Activated CD4-positive, CD25-positive, alpha-beta regulatory T cell treated with anti-CD3 and anti-CD28 coated beads, Interleukin-2, amount 50 U/mL, for 72 hours (primary cell): ENCODE results near the gene RNF126.
A peak's percentile ranks its signal among the peaks of the same experiment; 100 is the strongest.
"Not testable (repeated sequence)": the region's sequence is repeated elsewhere in the genome, so short reads cannot be mapped to it uniquely, and the experiment has no call there.

Source experiments
- DNase-seq: peaks from one replicate; pipeline ENCODE4 v3.0.0; 2021

RNF126 gene

DNA sequence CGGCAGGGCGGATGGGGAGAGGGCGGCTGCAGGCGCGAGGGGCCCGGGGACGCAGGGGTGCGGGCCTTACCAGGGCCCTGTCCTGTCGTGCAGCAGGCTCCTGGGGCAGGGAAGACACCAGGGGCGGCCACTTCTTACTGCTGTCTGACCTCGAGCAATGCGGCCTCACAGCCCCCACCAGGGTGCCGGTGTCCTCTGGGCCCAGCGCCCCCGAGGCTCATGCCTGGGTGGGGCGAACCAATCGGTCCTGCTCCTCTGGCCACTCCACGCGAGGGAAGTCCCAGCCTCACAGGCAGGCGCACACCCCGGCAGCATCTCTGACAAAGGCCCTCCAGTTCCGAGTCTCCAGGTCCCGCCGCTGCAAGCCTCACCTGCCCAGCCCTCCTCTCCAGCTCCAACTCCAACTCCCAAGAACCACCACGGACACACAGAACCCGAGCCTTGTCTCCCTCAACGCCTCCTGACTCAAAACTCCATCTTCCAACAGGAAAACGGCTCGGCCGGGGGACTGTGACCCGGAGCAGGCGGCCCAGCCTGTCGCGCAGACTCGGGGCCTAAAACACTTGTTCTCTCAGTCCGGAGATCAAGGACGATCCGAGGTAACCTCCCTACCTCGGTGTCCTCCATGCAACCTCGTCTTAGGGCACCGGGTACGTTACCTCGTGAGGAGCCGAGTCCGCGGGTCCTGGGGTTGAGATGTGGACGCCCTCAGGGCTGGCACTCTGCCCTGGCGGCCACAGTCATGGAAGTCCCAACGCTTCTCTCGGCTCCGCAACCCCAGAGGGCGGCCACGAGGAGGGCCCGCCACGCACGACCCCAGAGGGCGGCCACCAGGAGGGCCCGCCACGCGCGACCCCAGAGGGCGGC is 16.9 kb downstream of the RNF126 start:
- no peak for DNase-seq

DNA sequence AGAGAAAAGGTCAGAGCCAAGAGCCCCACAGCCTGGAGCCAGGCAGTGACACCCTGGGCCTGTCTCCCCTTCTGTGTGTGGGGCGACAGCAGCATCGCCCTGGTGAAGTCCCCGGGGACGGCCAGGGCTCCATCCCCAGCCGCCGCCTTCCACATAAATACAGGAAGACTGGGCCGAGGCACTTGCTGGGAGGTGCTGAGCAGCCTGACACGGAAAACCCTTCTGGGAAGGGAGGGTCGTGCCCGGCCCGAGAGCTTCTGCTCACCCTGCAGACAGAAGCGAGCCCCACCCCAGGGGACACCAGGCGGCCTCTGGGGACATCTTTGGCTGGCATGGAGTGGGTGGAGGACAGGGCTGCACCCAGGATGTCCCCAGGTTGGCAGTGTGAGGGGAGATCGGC is 18.2 kb downstream of the RNF126 start:
- no peak for DNase-seq

DNA sequence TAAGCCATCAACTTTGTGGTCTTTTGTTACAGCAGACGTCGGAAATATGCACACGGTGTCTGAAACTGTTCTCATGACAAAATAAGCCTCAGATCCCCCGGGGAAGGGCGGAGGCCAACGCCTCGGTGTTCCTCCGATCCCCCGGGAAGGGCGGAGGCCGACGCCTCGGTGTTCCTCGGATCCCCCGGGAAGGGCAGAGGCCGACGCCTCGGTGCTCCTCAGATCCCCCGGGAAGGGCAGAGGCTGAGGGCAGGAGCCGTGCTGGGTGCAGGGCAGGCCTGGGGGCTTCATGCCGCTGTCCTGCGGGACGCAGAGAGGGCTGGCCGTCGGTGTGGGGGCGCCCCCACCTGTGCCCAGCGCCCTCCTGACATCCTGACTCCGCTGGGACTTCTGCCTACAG is 18.7 kb downstream of the RNF126 start:
- no peak for DNase-seq

DNA sequence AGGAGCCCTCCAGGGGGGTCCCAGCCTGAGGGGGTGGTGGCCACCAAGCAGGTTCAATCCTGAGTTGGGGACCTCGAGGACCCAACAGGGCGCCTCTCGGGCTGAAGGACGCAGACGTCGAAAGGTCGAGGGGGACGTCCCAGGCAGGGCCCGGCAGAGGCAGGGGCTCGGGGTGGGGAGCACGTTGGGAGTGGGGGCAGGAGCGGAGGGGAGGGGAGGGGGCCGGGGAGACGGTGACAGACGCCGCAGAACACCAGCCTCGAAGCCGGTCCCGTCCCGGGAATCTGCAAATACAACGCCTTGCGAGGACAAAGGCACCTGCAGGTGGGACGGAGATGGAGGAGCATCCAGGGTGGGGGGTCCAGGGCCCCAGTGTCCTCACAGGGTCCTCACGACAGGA is 19.3 kb downstream of the RNF126 start:
- no peak for DNase-seq

DNA sequence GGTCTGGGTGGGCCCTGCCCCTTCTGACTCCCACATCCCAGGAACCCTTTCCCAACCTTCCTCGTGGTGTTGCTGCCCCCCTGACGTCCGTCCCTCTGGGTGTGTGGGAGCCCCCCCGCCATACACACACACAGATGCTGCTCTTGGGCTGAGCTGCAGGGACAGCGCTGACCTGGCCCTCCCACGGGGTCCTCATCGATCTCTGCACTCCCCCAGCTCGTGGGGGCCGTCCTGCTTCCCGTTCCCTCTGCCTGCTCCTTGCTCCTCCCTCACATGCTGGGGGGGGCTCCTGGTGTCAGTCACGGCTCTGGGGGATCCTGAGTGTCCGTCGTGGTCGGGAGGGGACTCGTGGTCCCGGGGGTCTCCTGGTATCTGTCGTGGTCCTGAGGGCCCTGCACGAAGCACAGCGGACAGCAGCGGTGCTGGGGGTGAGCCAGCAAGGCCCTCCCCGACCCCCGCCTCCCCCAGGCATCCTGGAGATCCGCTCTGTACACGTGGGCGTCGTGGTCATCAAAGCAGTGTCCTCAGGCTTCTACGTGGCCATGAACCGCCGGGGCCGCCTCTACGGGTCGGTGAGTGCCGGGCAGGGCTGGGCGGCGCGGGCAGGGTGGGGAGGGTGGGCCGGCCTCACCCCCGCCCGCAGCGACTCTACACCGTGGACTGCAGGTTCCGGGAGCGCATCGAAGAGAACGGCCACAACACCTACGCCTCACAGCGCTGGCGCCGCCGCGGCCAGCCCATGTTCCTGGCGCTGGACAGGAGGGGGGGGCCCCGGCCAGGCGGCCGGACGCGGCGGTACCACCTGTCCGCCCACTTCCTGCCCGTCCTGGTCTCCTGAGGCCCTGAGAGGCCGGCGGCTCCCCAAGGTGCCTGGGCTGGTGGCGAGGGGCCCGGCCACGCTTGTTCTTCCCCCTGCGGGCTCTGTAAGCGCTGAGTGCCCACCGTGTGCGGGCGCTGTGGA is 20.0 kb downstream of the RNF126 start:
- no peak for DNase-seq

DNA sequence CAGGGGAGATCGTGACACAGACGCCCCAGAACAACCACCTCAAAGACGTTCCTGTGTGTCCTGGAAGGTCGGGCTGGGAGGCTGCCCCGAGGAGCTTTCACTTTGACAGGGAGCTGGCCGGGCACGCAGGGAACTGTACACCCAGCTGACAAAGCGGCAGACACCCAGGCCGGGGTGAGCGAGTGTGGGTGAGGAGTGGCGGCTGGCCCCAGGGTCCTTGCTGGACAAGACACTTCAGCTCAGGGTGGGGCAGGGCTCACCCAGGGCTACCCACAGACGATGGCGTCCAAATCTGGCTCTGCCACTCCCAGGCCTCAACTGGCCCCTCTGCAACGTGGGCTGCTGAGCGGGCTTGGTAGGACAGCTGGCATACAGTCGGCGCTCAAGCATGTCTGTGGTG is 21.3 kb downstream of the RNF126 start:
- DNase-seq = no peak

DNA sequence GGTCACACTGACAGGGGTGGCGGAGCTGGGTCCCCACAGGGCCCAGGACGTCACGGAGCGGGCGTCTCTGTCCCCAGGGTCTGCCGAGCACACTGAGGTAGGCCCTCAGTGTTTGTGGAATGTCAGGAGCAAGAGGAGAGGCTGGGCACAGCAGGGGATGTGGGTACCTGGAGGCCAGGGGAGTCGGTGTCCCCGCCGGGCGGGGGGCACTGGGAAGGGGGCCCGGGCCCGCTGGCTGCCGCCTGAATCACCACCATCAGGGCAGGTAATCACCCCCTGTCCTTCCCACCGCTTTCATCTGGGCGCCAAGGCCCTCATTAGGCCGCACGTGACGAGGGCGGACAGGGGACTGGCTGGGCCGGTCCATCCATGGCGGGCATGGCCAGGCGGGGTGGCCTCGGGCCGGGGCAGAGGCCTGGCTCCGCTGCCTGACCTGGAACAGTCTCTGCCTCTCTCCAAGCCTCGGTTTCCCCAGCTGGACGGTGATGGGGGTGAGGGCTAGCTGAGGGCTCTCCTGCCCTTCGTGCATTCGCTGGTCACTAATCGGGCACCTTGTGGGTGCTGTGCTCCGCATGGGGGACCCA is 22.3 kb downstream of the RNF126 start:
- no peak for DNase-seq

DNA sequence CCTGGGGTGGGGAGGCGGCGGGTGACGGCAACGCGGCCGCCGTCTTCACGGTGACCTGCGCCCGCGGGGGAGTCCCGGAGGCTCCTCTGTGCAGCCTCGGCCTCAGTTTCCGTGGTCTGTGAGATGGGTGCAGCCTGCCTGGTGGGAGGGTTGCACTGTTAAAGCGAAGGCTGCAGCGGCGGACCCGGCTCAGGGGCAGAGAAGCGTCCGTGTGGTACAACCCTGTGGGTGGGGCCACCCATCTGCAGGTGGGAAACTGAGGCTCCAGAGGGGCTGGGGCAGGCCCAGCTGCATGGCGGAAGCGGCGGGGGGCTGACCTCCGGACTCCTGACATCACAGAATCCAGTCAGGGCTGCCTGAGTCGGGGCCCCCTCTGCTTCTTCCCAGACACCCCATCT is 22.9 kb downstream of the RNF126 start:
- DNase-seq = no peak

DNA sequence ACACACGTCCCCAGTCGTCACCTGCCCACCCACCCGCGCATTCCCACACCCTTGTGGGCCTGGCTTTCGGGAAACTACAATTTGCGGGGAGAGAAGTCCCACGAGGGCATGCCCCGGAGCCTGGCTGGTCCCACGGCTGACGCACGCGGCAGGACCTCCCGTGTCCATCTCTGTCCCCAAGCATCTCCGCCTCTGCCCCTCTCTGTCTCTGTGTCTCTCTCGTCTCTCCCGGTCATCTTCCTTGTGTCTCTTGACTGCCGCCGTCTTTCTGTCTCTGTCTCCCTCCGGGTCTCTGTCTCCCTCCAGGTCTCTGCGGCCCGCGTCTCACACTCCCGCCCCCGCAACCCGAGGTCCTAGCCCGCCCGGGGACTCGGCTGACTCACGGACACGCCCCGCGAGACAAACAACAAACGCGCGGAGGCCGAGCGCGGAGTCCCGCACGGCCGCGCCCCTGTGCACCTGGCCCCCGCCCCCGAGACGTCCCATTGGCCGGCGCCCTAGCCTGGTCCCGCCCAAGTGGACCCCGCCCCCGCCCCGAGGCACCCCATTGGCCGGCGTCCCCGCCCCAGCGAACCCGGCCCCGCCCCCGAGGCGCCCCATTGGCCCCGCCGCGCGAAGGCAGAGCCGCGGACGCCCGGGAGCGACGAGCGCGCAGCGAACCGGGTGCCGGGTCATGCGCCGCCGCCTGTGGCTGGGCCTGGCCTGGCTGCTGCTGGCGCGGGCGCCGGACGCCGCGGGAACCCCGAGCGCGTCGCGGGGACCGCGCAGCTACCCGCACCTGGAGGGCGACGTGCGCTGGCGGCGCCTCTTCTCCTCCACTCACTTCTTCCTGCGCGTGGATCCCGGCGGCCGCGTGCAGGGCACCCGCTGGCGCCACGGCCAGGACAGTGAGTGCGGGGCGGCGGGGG is 23.5 kb downstream of the RNF126 start, which contains the start of gene FGF22:
Gene FGF22 (plus strand): TSS at position 627 of the 908 bp plus-strand sequence. CDS start 47 bp downstream, at position 674.
- DNase-seq = peak; percentile 92

DNA sequence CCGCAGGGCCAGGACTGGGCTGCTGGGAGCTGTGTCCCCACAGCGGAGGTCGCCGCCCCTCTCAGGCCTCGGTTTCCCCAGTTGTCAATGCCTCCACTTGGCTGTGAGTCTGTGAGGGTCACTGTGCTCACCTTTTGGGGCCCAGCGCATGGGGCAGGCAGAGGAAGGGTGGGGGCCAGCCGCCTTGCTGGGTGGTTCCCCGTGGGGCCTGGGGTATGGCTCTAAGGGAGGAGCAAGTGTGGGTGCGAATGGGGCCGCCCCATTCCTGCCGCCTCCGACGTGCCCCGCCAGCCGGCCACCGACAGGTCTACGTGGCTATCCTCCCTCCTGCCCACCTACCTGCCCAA is 24.1 kb downstream of the RNF126 start:
- DNase-seq = no peak

DNA sequence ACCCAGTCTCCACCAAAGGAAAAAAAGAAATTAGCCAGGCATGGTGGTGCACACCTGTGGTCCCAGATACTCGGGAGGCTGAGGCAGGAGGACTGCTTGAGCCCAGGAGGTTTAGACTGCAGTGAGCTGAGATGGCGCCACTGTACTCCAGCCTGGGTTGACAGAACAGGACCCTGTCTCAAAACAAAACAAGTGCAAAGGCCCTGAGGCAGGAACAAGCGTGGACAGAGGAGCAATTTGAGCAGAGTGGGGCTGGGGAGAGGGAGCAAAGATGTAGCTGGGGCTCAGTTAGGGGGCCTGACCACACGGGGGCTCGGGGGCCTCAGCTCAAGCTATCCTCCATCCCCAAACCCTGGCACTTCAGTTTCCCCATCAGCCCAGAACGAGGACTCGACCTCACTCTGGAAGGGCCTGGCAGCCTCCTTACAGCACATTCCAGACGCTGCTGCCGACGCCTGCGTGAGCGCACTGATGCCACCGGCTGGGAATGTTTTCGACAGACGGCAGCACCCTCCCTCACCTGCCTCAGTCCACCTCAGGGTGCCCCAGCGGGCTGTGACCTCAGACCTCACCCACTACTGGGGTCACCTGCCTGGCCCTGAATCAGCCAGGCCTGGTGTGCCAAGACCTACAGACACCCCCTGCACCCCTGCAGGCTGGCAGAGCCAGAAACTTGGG is 27.9 kb downstream of the RNF126 start:
- no peak for DNase-seq

DNA sequence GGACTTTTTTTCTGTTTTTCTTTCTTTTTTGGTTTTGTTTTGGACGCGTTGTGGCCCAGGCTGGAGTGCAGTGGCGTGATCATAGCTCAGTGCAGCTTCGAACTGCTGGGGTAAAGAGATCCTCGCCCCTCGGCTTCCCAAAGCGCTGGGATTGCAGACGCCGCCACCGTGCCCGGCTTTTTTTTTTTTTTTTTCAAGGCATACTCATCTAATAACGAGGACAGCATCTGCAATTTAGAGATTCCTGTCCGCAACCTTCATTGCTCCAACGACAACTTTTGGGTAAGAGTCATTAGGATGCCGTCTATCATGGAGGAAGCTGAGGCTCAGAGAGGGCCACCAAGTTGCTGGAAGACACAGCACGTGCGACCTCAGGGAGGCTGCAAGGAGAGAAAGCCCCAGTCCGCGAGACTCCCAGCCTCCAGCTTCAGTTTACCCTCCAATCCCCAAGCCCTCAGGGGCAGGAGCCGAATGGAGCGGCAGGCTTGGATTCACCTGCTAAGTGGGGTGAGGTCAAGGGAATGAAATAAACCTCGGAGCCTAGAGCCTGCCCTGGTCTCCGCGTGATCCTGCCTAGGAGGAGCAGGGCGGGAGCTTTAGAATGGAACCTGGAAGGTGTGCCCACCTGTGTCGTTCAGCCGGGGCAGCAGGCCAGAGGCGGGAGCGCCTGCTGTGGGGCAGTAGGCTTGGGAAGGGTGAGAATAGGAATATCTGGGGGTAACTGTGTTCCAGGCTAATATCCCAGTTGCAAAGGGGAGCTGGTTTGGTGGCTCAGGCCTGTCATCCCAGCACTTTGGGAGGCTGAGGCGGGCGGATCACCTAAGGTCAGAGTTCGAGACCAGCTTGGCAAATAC is 29.0 kb downstream of the RNF126 start:
- no peak for DNase-seq

DNA sequence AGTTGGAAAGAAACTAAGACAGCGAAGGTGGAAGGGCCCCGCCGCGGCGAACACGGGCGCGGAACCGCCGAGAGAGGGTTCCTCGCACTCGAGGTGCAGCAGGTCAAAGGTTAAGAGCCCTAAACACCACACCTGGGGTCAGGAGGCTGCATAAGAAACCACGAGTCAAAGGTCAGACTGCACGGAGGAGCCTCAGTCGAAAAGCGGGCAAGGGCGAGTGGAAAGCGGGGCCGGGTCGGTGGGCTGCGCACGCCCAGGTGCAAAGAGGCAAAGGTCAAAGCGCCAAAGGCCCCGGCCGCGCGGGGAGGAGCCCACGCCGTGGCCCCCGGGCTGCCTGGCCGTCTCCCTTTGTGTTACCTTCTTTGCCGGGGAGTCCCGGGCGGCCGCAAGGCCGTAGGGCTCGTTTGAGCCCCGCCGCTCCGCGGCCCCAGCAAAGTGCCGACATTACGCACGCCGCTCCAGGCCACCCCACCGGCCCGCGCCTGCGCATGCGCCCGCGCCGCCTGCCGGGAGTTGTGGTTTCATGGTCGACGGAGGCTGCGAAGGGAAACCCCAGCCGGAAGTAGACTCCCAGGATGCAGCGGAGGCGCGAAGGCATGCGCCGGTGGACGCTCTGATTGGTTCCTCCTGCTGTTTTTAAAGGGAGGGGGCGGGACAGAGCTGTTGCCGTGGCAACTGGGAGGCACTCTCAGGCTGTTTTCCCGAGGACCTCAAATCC is 29.8 kb downstream of the RNF126 start, which contains the start of gene POLRMT:
Gene POLRMT (minus strand): TSS at position 470 of the 718 bp plus-strand sequence. CDS start 25 bp downstream, at position 445.
- DNase-seq = peak; percentile 95

DNA sequence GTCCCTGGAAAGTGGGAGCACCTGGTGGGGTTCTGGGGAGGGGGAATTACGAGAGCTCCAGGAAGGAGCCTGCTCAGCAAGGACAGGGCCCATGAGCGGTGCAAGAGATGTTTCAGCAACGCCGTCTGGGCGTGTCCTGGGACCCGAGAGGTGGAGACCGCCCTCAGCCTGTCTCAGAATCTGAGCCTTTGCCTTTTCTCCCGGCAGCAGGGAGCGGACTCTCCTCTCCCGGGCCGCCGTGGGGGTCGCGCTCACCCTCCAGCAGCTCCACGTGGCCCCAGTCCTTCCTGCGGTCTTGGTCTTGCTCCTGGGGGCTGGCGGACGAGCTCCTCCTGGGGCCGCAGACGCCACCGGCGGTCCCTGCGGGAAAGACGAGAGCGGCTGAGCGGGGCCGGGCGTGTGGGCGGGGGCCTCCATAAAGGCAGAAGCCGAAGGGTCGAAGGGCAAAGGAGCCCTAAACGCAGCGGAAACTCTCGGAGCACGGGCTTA is 30.4 kb downstream of the RNF126 start:
- DNase-seq = peak; percentile 58

DNA sequence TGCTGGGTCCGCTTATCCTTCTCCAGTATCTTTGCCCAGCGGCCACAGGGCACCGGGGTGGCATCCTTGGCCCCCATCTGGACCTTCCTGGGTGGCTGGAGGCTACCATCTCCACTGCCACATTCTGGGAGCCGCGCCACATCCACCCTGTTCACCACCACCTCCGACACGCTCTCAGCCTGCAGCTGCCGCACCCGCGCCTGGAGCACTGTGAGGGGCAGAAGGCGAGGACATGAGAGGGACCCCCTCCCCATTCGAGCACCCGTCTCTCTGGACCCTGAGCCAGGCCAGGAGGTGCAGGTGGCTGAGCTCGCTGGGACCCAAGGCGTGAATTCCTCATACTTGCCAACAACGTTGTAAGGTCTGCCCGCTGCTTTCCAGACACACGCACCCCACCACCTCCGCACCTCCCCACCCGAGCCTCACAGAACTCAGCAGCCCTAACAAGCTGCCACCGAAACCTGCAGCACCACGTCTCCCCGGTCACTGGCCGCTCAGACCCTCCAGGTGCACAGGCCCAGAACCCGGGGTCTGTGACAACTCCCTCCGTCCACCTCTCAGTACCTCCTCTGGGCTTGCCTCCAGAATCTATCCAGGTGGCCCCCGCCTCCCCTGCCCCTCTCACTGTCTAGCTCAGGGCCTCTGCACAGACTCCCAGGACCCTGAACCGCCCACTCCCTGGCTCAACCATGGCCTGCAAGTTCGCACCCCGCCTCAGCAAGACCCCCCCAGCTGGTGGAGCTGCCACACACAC is 32.9 kb downstream of the RNF126 start:
- DNase-seq = no peak

DNA sequence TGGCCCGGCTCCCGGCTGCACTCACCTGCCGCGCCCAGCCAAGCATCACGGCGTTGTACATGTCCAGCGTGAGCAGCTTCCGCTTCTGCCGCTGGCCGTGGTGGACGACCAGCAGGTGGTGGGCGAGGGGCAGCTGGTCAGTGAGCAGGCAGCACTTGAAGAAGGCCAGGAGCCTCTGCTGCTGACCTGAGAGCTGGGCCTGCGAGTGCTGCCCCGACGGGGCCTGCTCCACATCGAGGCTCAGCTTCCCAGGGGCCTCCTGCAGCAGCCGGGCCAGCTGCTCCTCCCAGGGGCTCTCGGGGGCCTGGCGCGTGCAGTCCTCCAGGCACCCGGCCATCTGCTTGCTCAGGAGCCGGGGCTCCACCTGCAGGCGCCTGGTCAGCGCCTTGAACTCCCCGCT is 33.5 kb downstream of the RNF126 start:
- DNase-seq = not testable (repeated sequence)

DNA sequence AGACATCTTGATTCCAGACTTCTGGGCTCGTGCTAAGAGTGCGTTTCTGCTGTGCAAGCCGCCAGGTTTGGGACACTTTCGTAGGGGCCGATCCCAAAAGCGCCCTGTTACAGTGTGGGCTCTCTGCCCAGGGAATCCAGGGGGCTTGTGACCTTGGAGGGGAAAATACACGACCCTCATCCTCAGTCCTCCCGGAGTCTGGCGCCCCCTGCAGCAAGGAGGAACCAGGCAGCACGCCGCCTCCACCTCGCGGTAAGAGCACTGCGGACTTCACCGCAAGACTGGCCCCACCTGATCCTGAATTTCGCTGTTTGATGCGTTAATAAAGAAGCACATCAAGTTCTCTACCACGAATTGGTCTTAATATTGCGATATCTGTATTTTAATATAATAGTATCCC is 34.8 kb downstream of the RNF126 start:
- DNase-seq = no peak

DNA sequence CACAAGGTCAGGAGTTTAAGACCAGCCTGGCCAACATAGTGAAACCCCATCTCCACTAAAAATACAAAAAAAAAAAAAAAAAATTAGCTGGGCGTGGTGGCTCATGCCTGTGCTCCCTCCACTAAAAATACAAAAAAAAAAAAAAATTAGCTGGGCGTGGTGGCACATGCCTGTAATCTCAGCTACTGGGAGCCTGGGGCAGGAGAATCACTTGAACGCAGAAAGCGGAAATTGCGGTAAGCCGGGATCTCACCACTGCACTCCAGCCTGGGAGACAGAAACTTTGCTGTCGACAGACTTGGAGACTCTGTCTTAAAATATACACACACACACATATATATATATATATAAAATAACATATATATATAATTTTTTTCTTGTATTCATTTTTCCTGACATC is 36.4 kb downstream of the RNF126 start:
- not testable (repeated sequence) for DNase-seq

DNA sequence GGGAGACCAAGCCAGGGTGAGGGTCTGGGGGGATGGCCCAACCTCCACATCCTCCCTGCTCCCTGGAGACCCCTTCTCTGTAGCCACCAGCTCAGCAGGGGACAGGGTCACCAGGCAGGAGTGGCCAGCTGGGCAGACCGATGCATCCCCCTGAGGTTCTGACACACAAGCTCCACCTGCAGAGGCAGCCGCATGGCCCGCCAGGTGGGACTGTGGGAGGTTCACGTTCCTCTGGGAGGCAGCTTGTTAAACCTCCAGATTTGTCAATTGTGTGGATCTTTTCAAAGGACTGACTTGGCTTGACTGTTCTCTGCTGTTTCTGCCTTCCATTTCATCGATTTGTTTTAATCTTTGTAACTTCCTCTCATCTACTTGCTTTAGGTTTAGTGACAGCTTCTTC is 37.8 kb downstream of the RNF126 start:
- DNase-seq = no peak
